Measurements from ENCODE around the gene SH3GL2.

Gene SH3GL2

DNA sequence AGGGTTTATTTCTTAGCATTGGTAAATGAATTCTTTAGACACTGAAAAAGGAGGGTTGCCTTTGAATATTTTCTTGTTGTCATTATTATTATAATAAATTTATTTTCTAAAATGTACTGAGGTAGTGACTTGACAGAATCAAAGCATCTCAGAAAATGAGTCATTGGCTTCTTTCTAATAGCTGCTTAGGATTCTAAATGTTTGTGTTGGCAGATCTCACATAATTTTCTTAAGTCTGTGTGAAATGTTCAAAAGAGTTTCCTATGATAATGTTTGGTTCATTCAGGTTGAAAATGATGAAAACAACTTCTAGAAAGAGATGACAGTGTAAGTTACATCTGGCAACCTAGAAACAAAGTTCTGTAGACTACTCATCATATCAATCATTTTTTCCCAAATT is 69.7 kb downstream of the SH3GL2 start:
- DNase-seq (ENCODE audit: low read depth) = peak; percentile 43
- H3K4me3 ChIP-seq (ENCODE audit: low read length) = no peak overlapping the region
- TF ChIP-seq, protein P1, sequence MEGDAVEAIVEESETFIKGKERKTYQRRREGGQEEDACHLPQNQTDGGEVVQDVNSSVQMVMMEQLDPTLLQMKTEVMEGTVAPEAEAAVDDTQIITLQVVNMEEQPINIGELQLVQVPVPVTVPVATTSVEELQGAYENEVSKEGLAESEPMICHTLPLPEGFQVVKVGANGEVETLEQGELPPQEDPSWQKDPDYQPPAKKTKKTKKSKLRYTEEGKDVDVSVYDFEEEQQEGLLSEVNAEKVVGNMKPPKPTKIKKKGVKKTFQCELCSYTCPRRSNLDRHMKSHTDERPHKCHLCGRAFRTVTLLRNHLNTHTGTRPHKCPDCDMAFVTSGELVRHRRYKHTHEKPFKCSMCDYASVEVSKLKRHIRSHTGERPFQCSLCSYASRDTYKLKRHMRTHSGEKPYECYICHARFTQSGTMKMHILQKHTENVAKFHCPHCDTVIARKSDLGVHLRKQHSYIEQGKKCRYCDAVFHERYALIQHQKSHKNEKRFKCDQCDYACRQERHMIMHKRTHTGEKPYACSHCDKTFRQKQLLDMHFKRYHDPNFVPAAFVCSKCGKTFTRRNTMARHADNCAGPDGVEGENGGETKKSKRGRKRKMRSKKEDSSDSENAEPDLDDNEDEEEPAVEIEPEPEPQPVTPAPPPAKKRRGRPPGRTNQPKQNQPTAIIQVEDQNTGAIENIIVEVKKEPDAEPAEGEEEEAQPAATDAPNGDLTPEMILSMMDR (conservative IDR thresholded peaks at IDR 0.05; ENCODE audit: low read depth, low read length) = no peak

DNA sequence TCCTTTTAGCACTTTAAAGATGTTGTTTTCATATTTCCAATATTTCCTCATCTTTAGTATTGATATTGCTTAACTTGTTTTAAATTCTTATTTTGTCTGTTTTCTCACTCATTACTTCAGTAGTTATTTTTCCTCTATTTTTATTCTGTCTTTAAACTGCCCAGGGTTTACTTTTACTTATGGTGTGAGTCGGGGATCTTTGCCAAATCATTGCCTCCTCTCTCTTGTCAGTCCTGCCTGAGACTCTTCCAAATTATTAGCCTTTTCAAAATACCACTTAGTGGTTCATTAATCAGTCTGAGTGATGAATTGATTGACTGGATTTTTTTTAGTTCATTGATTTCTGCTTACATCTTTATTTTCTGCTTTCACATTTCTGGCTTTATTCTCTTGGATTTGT is 72.9 kb downstream of the SH3GL2 start:
- no peak overlapping the region for H3K4me3 ChIP-seq (ENCODE audit: low read length)
- DNase-seq (ENCODE audit: low read depth) = no peak
- TF ChIP-seq, protein P1 (conservative IDR thresholded peaks at IDR 0.05; ENCODE audit: low read depth, low read length) = no peak

DNA sequence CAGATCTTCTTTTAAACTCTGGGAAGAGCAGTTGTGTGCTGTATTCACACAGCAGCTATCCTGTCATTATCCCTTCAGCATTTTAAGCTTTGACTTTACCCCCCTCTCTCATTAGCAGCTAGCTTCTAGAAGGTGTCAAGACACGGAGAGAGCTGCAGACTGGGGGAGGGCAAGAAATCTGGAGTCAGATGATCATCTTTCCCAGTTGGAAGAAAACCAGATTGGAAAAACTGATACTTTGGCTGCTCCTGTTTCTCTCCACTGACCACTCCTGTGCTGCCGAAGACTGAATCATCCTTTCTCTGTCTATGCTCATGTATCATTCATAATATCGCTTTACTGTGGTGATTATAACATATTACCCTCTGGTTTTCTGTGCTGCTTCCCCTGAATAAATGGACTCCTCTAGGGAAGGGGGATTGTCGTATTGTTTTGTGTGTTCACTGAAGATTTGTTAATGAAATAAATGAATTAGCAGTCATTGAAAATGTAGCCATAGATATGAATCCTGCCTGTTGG is 75.1 kb downstream of the SH3GL2 start:
- no peak for DNase-seq (ENCODE audit: low read depth)
- TF ChIP-seq, protein P1 (conservative IDR thresholded peaks at IDR 0.05; ENCODE audit: low read depth, low read length) = no peak
- H3K4me3 ChIP-seq (ENCODE audit: low read length) = no peak overlapping the region

DNA sequence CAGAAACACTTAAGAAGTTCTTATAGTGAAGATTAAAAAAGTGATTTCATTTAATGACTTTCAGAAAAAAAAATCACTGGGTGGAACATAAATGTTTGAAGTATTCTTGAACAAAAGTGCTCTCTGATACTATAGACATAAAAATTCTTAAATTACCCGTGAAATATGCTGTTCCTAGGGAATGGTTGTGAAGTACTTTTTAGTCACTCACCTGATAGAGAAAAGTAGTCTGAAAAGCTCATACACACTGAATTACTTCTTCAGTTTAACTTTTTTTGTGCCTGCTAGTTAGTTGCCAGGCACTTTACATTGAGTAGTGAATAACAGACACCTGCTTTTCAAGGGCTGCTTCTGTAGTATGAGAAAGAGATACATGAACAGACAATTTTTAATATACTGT is 78.0 kb downstream of the SH3GL2 start:
- no peak for DNase-seq (ENCODE audit: low read depth)
- no peak overlapping the region for H3K4me3 ChIP-seq (ENCODE audit: low read length)
- TF ChIP-seq, protein P1 (conservative IDR thresholded peaks at IDR 0.05; ENCODE audit: low read depth, low read length) = no peak

DNA sequence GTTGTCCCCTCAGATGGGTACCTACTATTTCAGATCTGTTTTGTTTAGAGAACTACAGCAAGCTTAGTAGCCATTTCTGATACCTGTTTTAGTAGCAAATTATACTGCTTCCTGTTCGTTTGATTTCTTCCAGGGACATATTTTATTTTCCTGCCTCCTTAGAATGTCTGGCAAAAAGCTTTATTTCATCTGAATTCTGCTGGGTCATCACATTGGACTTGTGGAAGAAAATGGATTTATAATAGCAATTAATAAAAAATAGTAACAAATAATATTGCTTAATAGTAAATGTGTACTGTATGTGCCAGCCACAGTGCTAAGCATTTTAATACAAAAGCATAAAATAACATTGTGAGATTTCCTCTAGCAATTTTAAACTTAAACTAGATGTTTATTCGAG is 79.4 kb downstream of the SH3GL2 start:
- TF ChIP-seq, protein P1 (conservative IDR thresholded peaks at IDR 0.05; ENCODE audit: low read depth, low read length) = no peak
- DNase-seq (ENCODE audit: low read depth) = no peak
- no peak overlapping the region for H3K4me3 ChIP-seq (ENCODE audit: low read length)

DNA sequence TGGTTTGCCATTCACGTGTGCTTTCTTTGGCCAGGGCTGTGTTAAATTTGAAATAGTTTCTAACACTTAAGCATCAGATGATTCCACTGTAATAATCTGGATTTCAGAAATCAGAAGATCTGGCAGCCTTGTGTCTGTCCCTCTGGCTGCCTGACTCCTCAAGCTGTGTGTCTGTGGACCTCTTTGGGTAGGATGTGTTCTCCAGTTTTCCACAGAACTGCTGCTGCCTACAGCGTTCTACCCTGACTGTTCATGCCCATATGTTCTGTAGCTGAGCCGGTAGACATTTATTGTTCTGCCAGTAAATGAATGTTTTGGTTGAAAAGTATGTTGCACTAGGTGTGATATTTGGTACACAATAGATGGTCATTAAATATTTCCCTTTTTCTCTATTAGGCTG is 81.3 kb downstream of the SH3GL2 start:
- TF ChIP-seq, protein P1 (conservative IDR thresholded peaks at IDR 0.05; ENCODE audit: low read depth, low read length) = no peak
- DNase-seq (ENCODE audit: low read depth) = no peak
- H3K4me3 ChIP-seq (ENCODE audit: low read length) = no peak overlapping the region

DNA sequence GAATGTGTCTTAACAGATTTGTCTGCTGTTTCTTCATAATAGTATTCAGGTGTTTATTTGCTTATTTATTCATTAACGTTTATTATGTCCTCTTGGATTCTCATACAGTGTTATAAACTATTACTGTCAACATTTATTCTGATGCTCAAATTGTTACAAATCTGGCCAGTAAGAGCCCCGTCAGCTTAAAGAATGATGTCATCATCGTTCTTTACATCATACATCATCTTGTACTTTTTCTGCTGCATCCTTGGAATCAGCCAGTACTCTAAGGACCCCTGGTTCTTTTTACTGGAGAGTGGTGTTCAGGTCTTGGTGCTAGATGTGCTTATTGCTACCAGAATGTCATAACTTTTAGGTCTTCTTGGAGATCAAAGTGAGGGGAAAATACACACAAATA is 86.6 kb downstream of the SH3GL2 start:
- TF ChIP-seq, protein P1 (conservative IDR thresholded peaks at IDR 0.05; ENCODE audit: low read depth, low read length) = no peak
- no peak overlapping the region for H3K4me3 ChIP-seq (ENCODE audit: low read length)
- no peak for DNase-seq (ENCODE audit: low read depth)

All from retinal pigment epithelial cell (primary cell).